Activated CD8-positive, alpha-beta memory T cell treated with anti-CD3 and anti-CD28 coated beads, Interleukin-2, amount 50 U/mL, for 24 hours (primary cell): Measurements from ENCODE around the gene ASPSCR1.

ENCODE experiments used
- DNase-seq: peaks from one replicate; pipeline ENCODE4 v3.0.0-alpha.2; 2020; ENCODE audit errors: extremely low read depth

The ASPSCR1 gene

GRCh38 chr17:82055023-82055964 lies 77.9 kb downstream of the ASPSCR1 start:
- no peak for DNase-seq

GRCh38 chr17:82055965-82056728 lies 78.7 kb downstream of the ASPSCR1 start:
- DNase-seq, result no peak

- no peak for DNase-seq
Measured at GRCh38 chr17:82056729-82057621, 79.5 kb downstream of the ASPSCR1 start.

GRCh38 chr17:82058230-82058854 lies 80.9 kb downstream of the ASPSCR1 start:
- DNase-seq, result no peak

GRCh38 chr17:82058855-82059249 lies 81.4 kb downstream of the ASPSCR1 start:
- no peak for DNase-seq

GRCh38 chr17:82059272-82060000 lies 82.0 kb downstream of the ASPSCR1 start:
- DNase-seq, result no peak

GRCh38 chr17:82060001-82060380 lies 82.6 kb downstream of the ASPSCR1 start:
- no peak for DNase-seq

GRCh38 chr17:82060614-82061013 lies 83.2 kb downstream of the ASPSCR1 start:
- no peak for DNase-seq

- DNase-seq, result no peak
Measured at GRCh38 chr17:82061047-82061925, 83.9 kb downstream of the ASPSCR1 start.

GRCh38 chr17:82062076-82062983 lies 84.9 kb downstream of the ASPSCR1 start:
- DNase-seq, result no peak

- DNase-seq, result no peak
Measured at GRCh38 chr17:82062984-82063368, 85.5 kb downstream of the ASPSCR1 start.

- no peak for DNase-seq
Measured at GRCh38 chr17:82063424-82064415, 86.3 kb downstream of the ASPSCR1 start.

GRCh38 chr17:82064433-82065192 lies 87.2 kb downstream of the ASPSCR1 start:
- no peak for DNase-seq

- DNase-seq, result no peak
Measured at GRCh38 chr17:82065193-82065637, 87.8 kb downstream of the ASPSCR1 start.

GRCh38 chr17:82065638-82066303 lies 88.3 kb downstream of the ASPSCR1 start, which contains the start of gene DUS1L:
TSS of gene DUS1L (minus strand) at chr17:82065804. CDS start at chr17:82065059, 745 bp downstream.
- no peak for DNase-seq
